ENCODE data around the gene IFI27L1.

- TF ChIP-seq CTCF (IDR thresholded peaks at IDR 0.05): no peak
- no peak for TF ChIP-seq POLR2AphosphoS5 (IDR thresholded peaks at IDR 0.05; ENCODE audit: insufficient read depth in 1 of 2, low read depth in 1 of 2)
Measured at GRCh38 chr14:94114589-94115057, 33.5 kb downstream of the IFI27L1 start.

All from vagina (tissue), 2 donors.